HCT116 (cell line): ENCODE measurements around the gene PIGP. TPM values are rescaled to one million over a fixed set of nuclear protein-coding genes. Genes with fewer than 3 reads are reported as not detected.

ENCODE experiments used
- ATAC-seq: fragments of 200-7000 bp; cut with Tn5 transposase; 2 replicates; pipeline ENCODE4 v1.9.1; 2020; ENCODE audit warnings: mild to moderate bottlenecking, moderate library complexity
- BruUV-seq: library from RNA; stranded (reverse); fragments of 400-500 nt; replicated peaks from 2 replicates; lab custom pipeline; 2021; lab: Mats Ljungman, UMichigan
- CTCF ChIA-PET: fragments of 300-600 bp; sonication (Branson Sonifier 250); formaldehyde crosslinking; loops from one replicate; lab custom pipeline; 2021; ENCODE audit warnings: antibody characterized with exemption; lab: Charles Lee
- POLR2A ChIA-PET: fragments of 300-600, 350-600 bp; sonication (Branson Sonifier 250); formaldehyde crosslinking; loops from one replicate; lab custom pipeline; 2021; ENCODE audit warnings: antibody characterized with exemption; lab: Charles Lee
- RAD21 ChIA-PET, 2 experiments: fragments of 300-600 bp; sonication (Branson Sonifier 250); formaldehyde crosslinking; loops; one replicate each; lab custom pipeline; 2023; ENCODE audit warnings: low total read pairs in 2 of 2; ENCODE audit not compliant: uncharacterized antibody in 2 of 2, unreplicated experiment in 2 of 2, low non-redundant PET in 1 of 2; lab: Charles Lee
- DNase-seq: peaks from one replicate; pipeline ENCODE4 v3.0.0-alpha.2; 2010; ENCODE audit warnings: low read depth, low spot score
- H2AFZ ChIP-seq: fragments of 200-600 bp; shearing (Covaris generic), sonication (generic); 2 replicates; pipeline ENCODE4 v1.6.1; 2017; ENCODE audit warnings: low read depth, mixed run types, mixed read lengths, antibody characterized with exemption, low read length; ENCODE audit not compliant: poor library complexity, severe bottlenecking
- H3K27ac ChIP-seq: 2 replicates; pipeline ENCODE4 v1.5.1; 2012; ENCODE audit warnings: low read depth, low read length
- H3K27me3 ChIP-seq: fragments of 200-600 bp; sonication (generic); 2 replicates; pipeline ENCODE4 v1.6.1; 2016; ENCODE audit warnings: mixed run types, low read length, mixed read lengths; ENCODE audit not compliant: insufficient read depth
- H3K36me3 ChIP-seq, 2 experiments: fragments of 200-500 bp in 1 of 2; fragments of 200-600 bp in 1 of 2; sonication (Bioruptor generic) in 1 of 2; sonication (generic) in 1 of 2; 2 replicates each; pipeline versions ENCODE4 v1.5.1 to v1.6.1; 2014 to 2016; ENCODE audit warnings: low read length in 2 of 2, inconsistent platforms in 1 of 2, mixed read lengths in 1 of 2, mixed run types in 1 of 2; ENCODE audit not compliant: insufficient read depth in 2 of 2, control insufficient read depth in 1 of 2
- H3K4me1 ChIP-seq, 2 experiments: fragments of 200-600 bp in 1 of 2; sonication (generic) in 1 of 2; 2 replicates each; pipeline versions ENCODE4 v1.5.1 to v1.6.1; 2012 to 2017; ENCODE audit warnings: low read length in 2 of 2, inconsistent platforms in 1 of 2, mild to moderate bottlenecking in 1 of 2, mixed read lengths in 1 of 2, mixed run types in 1 of 2, moderate library complexity in 1 of 2; ENCODE audit not compliant: insufficient read depth in 2 of 2, control insufficient read depth in 1 of 2
- H3K4me2 ChIP-seq: fragments of 200-600 bp; sonication (generic); 2 replicates; pipeline ENCODE4 v1.6.1; 2017; ENCODE audit warnings: mixed run types, low read length, mixed read lengths
- H3K4me3 ChIP-seq, 2 experiments: fragments of 200-600 bp in 1 of 2; sonication (generic) in 1 of 2; replicated peaks in 1 of 2; 2 replicates each; pipeline ENCODE4 v1.5.1; 2011 to 2016; ENCODE audit warnings: low read length in 2 of 2, control low read depth in 1 of 2, low read depth in 1 of 2, mild to moderate bottlenecking in 1 of 2, mixed read lengths in 1 of 2, mixed run types in 1 of 2
- H3K79me2 ChIP-seq: fragments of 200-600 bp; sonication (generic); 2 replicates; pipeline ENCODE4 v1.6.1; 2017; ENCODE audit warnings: mild to moderate bottlenecking, mixed run types, low read length, moderate library complexity, mixed read lengths; ENCODE audit not compliant: insufficient read depth
- H3K9ac ChIP-seq: fragments of 200-600 bp; sonication (generic); 2 replicates; pipeline ENCODE4 v1.6.1; 2016; ENCODE audit warnings: low read length, mixed read lengths
- H3K9me2 ChIP-seq: fragments of 200-600 bp; sonication (generic), shearing (Covaris generic); 2 replicates; pipeline ENCODE4 v1.6.1; 2017; ENCODE audit warnings: mixed run types, mild to moderate bottlenecking, moderate library complexity; ENCODE audit not compliant: insufficient read depth
- H3K9me3 ChIP-seq, 2 experiments: fragments of 200-500 bp in 1 of 2; fragments of 200-600 bp in 1 of 2; sonication (Bioruptor generic) in 1 of 2; sonication (generic) in 1 of 2; 2 replicates each; pipeline ENCODE4 v1.6.1; 2014 to 2017; ENCODE audit warnings: low read length in 2 of 2, mixed read lengths in 2 of 2, inconsistent platforms in 1 of 2, low read depth in 1 of 2, mild to moderate bottlenecking in 1 of 2, mixed run types in 1 of 2, moderate library complexity in 1 of 2; ENCODE audit not compliant: control insufficient read depth in 1 of 2, insufficient read depth in 1 of 2
- H4K20me1 ChIP-seq: fragments of 200-600 bp; sonication (generic), shearing (Covaris generic); 2 replicates; pipeline ENCODE4 v1.6.1; 2017; ENCODE audit warnings: mixed run types, mild to moderate bottlenecking, moderate library complexity; ENCODE audit not compliant: insufficient read depth
- CEBPB ChIP-seq: IDR thresholded peaks from 2 replicates; pipeline ENCODE4 v1.6.1; 2012; ENCODE audit warnings: low read depth
- EGR1 ChIP-seq: IDR thresholded peaks from 2 replicates; pipeline ENCODE4 v1.6.1; 2012; ENCODE audit warnings: low read depth
- ELF1 ChIP-seq: IDR thresholded peaks from 2 replicates; pipeline ENCODE4 v1.6.1; 2012; ENCODE audit warnings: low read depth, borderline replicate concordance
- FOSL1 ChIP-seq: IDR thresholded peaks from 2 replicates; pipeline ENCODE4 v1.6.1; 2012; ENCODE audit warnings: low read depth
- POLR2A ChIP-seq: IDR thresholded peaks from 2 replicates; pipeline ENCODE4 v1.7.0; 2011; ENCODE audit warnings: borderline replicate concordance; ENCODE audit not compliant: insufficient read depth, insufficient read length; ENCODE audit errors: extremely low read depth
- RAD21 ChIP-seq: IDR thresholded peaks from 2 replicates; pipeline ENCODE4 v1.6.1; 2012; ENCODE audit warnings: low read depth, mild to moderate bottlenecking
- SIN3A ChIP-seq: IDR thresholded peaks from 2 replicates; pipeline ENCODE4 v1.6.1; 2012; ENCODE audit warnings: low read depth
- SP1 ChIP-seq: IDR thresholded peaks from 2 replicates; pipeline ENCODE4 v1.6.1; 2012; ENCODE audit warnings: low read depth
- SRF ChIP-seq: IDR thresholded peaks from 2 replicates; pipeline ENCODE4 v1.6.1; 2012; ENCODE audit warnings: low read depth
- TCF7L2 ChIP-seq: IDR thresholded peaks from 2 replicates; pipeline ENCODE4 v1.7.0; 2011; ENCODE audit warnings: borderline replicate concordance, inconsistent platforms; ENCODE audit not compliant: insufficient read depth, insufficient read length; ENCODE audit errors: extremely low read depth
- intact Hi-C: fragments of 100-400 bp; cut with micrococcal nuclease; formaldehyde crosslinking; loops from 2 replicates; pipeline ENCODE4 v1.10.0; 2022
- total RNA-seq: library from RNA; stranded (reverse); gene quantifications from one replicate; pipeline ENCODE4 v1.2.1, GENCODE V29; 2021; ENCODE audit not compliant: unreplicated experiment
- TF ChIP-seq, protein P1 (sequence below), 3 experiments: fragments of 200-600 bp in 1 of 3; sonication (generic) in 1 of 3; IDR thresholded peaks in 2 of 3; conservative IDR thresholded peaks in 1 of 3; 2 replicates each; pipeline ENCODE4 v1.5.1; 2012 to 2017; ENCODE audit warnings: low read depth in 2 of 3, low read length in 2 of 3, antibody characterized with exemption in 1 of 3, borderline replicate concordance in 1 of 3, control low read depth in 1 of 3, mild to moderate bottlenecking in 1 of 3, mixed read lengths in 1 of 3, mixed run types in 1 of 3, moderate library complexity in 1 of 3; ENCODE audit not compliant: insufficient read depth in 1 of 3
- TF ChIP-seq, protein P2 (sequence below): IDR thresholded peaks from 2 replicates; pipeline ENCODE4 v1.6.1; 2012

PIGP gene
- total RNA-seq, 1 experiment from 2014 or later, result 23.5 TPM

DNA sequence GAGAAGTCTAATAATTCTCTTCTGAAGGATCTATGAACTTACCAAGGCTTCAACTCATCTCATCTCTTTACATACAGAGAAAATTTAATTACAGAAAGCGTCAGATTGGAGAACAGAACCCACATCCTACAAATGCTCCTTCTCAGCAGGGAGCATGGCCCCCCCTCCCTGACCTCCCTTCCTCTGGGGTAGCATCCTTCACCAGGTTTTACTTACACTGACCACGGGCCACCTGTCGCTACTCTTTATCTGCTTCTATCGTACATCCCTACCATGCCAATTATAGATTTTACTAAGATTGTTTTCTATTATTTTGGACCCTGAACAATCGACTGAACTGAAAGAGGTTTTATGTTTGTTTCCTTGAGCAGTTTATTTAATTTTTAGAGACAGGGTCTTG is 40.6 kb downstream of the PIGP start:
- no peak overlapping the region for H3K27ac ChIP-seq
- RAD21 ChIA-PET, result no interaction called here
- no peaks in the 10 kb centered on the region for H3K27me3 ChIP-seq
- peak overlapping the region in 1 of 2 experiments; percentile 20; a peak in 1 of 4 replicates for H3K4me3 ChIP-seq
- no peaks in the 10 kb centered on the region for H3K79me2 ChIP-seq
- H3K36me3 ChIP-seq, result no peaks in the 10 kb centered on the region
- peak overlapping the region; percentile 71 for H3K4me2 ChIP-seq
- CTCF ChIA-PET, result no interaction called here
- POLR2A ChIA-PET, result no interaction called here
- intact Hi-C loops, result no loop called here
- H3K4me1 ChIP-seq, result peaks cover 13 to 15% of the 10 kb centered on the region in 2 experiments
- DNase-seq (no peak), ATAC-seq (no peak)
- H2AFZ ChIP-seq, result no peak overlapping the region
- H3K9ac ChIP-seq, result no peak overlapping the region
- no peaks in the 10 kb centered on the region for H3K9me3 ChIP-seq
- no TSS peak for BruUV-seq
- H3K9me2 ChIP-seq, result no peaks in the 10 kb centered on the region
- TF ChIP-seq SIN3A, result no peak
- TF ChIP-seq, protein P1, sequence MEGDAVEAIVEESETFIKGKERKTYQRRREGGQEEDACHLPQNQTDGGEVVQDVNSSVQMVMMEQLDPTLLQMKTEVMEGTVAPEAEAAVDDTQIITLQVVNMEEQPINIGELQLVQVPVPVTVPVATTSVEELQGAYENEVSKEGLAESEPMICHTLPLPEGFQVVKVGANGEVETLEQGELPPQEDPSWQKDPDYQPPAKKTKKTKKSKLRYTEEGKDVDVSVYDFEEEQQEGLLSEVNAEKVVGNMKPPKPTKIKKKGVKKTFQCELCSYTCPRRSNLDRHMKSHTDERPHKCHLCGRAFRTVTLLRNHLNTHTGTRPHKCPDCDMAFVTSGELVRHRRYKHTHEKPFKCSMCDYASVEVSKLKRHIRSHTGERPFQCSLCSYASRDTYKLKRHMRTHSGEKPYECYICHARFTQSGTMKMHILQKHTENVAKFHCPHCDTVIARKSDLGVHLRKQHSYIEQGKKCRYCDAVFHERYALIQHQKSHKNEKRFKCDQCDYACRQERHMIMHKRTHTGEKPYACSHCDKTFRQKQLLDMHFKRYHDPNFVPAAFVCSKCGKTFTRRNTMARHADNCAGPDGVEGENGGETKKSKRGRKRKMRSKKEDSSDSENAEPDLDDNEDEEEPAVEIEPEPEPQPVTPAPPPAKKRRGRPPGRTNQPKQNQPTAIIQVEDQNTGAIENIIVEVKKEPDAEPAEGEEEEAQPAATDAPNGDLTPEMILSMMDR (IDR thresholded peaks at IDR 0.05 in 2 of 3, conservative IDR thresholded peaks at IDR 0.05 in 1 of 3; ENCODE audit: borderline replicate concordance in 1 of 3, insufficient read depth in 1 of 3, low read depth in 2 of 3, low read length in 2 of 3), result no peak
- TF ChIP-seq FOSL1, result no peak
- TF ChIP-seq ELF1, result no peak
- TF ChIP-seq CEBPB, result no peak
- TF ChIP-seq, protein P2, sequence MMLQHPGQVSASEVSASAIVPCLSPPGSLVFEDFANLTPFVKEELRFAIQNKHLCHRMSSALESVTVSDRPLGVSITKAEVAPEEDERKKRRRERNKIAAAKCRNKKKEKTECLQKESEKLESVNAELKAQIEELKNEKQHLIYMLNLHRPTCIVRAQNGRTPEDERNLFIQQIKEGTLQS, result no peak
- TF ChIP-seq SRF, result no peak
- TF ChIP-seq RAD21, result no peak
- no peak for TF ChIP-seq POLR2A
- no peak for TF ChIP-seq EGR1
- TF ChIP-seq TCF7L2, result no peak
- TF ChIP-seq SP1, result no peak
- H4K20me1 ChIP-seq, result no peaks in the 10 kb centered on the region
